H9 (cell line): ENCODE measurements around the gene CDC26. TPM values are rescaled to one million over a fixed set of nuclear protein-coding genes. Genes with fewer than 3 reads are reported as not detected.

Experiments used
- DNase-seq: peaks from one replicate; pipeline ENCODE4 v3.0.0-alpha.2; 2017
- H2AFZ ChIP-seq: one replicate; pipeline ENCODE4 v1.6.1; 2013; ENCODE audit warnings: mild to moderate bottlenecking, low read length, control low read depth, moderate library complexity
- H2AK5ac ChIP-seq: 2 replicates; pipeline ENCODE4 v1.6.1; 2013; ENCODE audit warnings: low read length, control low read depth, mixed read lengths; ENCODE audit not compliant: insufficient read length
- H2BK120ac ChIP-seq: one replicate; pipeline ENCODE4 v1.6.1; 2013; ENCODE audit warnings: low read depth, mild to moderate bottlenecking, low read length, control low read depth, inconsistent platforms; ENCODE audit not compliant: poor library complexity, severe bottlenecking
- H2BK12ac ChIP-seq: 2 replicates; pipeline ENCODE4 v1.6.1; 2013; ENCODE audit warnings: low read length, control low read depth, mixed read lengths, low read depth; ENCODE audit not compliant: insufficient read length
- H2BK15ac ChIP-seq: 2 replicates; pipeline ENCODE4 v1.6.1; 2013; ENCODE audit warnings: low read depth, low read length, control low read depth
- H2BK20ac ChIP-seq: one replicate; pipeline ENCODE4 v1.6.1; 2013; ENCODE audit warnings: low read depth, mild to moderate bottlenecking, low read length, control low read depth, inconsistent platforms; ENCODE audit not compliant: poor library complexity, severe bottlenecking
- H2BK5ac ChIP-seq: 2 replicates; pipeline ENCODE4 v1.6.1; 2013; ENCODE audit warnings: low read length, control low read depth, mixed read lengths; ENCODE audit not compliant: insufficient read length
- H3K14ac ChIP-seq: 2 replicates; pipeline ENCODE4 v1.6.1; 2013; ENCODE audit warnings: low read length, control low read depth; ENCODE audit not compliant: insufficient read depth
- H3K18ac ChIP-seq: 2 replicates; pipeline ENCODE4 v1.6.1; 2013; ENCODE audit warnings: low read depth, mild to moderate bottlenecking, mixed read lengths, low read length, control low read depth; ENCODE audit not compliant: insufficient read length
- H3K23ac ChIP-seq: 2 replicates; pipeline ENCODE4 v1.6.1; 2013; ENCODE audit warnings: low read length, control low read depth, mixed read lengths, low read depth; ENCODE audit not compliant: insufficient read length
- H3K23me2 ChIP-seq: 2 replicates; pipeline ENCODE4 v1.6.1; 2013; ENCODE audit warnings: low read depth, mild to moderate bottlenecking, mixed read lengths, low read length, control low read depth; ENCODE audit not compliant: insufficient read length, poor library complexity, severe bottlenecking
- H3K27ac ChIP-seq: 2 replicates; pipeline ENCODE4 v1.5.1; 2013; ENCODE audit warnings: low read length, control low read depth, mixed read lengths, low read depth; ENCODE audit not compliant: insufficient read length
- H3K27me3 ChIP-seq: 2 replicates; pipeline ENCODE4 v1.6.1; 2013; ENCODE audit warnings: low read length, control low read depth, inconsistent platforms; ENCODE audit not compliant: insufficient read depth
- H3K4ac ChIP-seq: 2 replicates; pipeline ENCODE4 v1.6.1; 2013; ENCODE audit warnings: low read depth, mild to moderate bottlenecking, control low read depth, inconsistent platforms, low read length, moderate library complexity
- H3K4me1 ChIP-seq: 2 replicates; pipeline ENCODE4 v1.6.1; 2013; ENCODE audit warnings: low read length, control low read depth, inconsistent platforms; ENCODE audit not compliant: insufficient read depth
- H3K4me2 ChIP-seq: 2 replicates; pipeline ENCODE4 v1.6.1; 2013; ENCODE audit warnings: low read length, control low read depth, mixed read lengths; ENCODE audit not compliant: insufficient read length, insufficient read depth
- H3K56ac ChIP-seq: 2 replicates; pipeline ENCODE4 v1.6.1; 2013; ENCODE audit warnings: low read depth, mild to moderate bottlenecking, mixed read lengths, low read length, control low read depth; ENCODE audit not compliant: insufficient read length
- H3K79me1 ChIP-seq: 2 replicates; pipeline ENCODE4 v1.6.1; 2013; ENCODE audit warnings: low read depth, mild to moderate bottlenecking, moderate library complexity, low read length, control low read depth, inconsistent platforms; ENCODE audit not compliant: insufficient read depth, poor library complexity, severe bottlenecking
- H3K79me2 ChIP-seq: 2 replicates; pipeline ENCODE4 v1.6.1; 2013; ENCODE audit warnings: low read length, control low read depth, inconsistent platforms; ENCODE audit not compliant: insufficient read depth
- H3K9ac ChIP-seq: 2 replicates; pipeline ENCODE4 v1.6.1; 2013; ENCODE audit warnings: low read length, control low read depth, mixed read lengths; ENCODE audit not compliant: insufficient read length; ENCODE audit errors: extremely low read depth
- H3K9me3 ChIP-seq: one replicate; pipeline ENCODE4 v1.6.1; 2013; ENCODE audit warnings: low read depth, low read length, inconsistent platforms; ENCODE audit not compliant: control insufficient read depth
- H3T11ph ChIP-seq: one replicate; pipeline ENCODE4 v1.6.1; 2013; ENCODE audit warnings: mild to moderate bottlenecking, low read length, control low read depth, inconsistent platforms
- H4K20me1 ChIP-seq: one replicate; pipeline ENCODE4 v1.6.1; 2013; ENCODE audit not compliant: control insufficient read depth, insufficient read length, insufficient read depth
- H4K5ac ChIP-seq: 2 replicates; pipeline ENCODE4 v1.6.1; 2013; ENCODE audit warnings: low read depth, mild to moderate bottlenecking, mixed read lengths, low read length, control low read depth; ENCODE audit not compliant: insufficient read length
- H4K8ac ChIP-seq: replicated peaks from 2 replicates; pipeline ENCODE4 v1.6.1; 2013; ENCODE audit warnings: low read length, control low read depth, mixed read lengths, low read depth; ENCODE audit not compliant: insufficient read length
- H4K91ac ChIP-seq: 2 replicates; pipeline ENCODE4 v1.6.1; 2013; ENCODE audit warnings: low read depth, mild to moderate bottlenecking, moderate library complexity, mixed read lengths, low read length, control low read depth; ENCODE audit not compliant: insufficient read length
- H3K27ac Mint-ChIP-seq, 3 experiments: 2 replicates in 2 of 3; 3 replicates in 1 of 3; pipeline ENCODE4 v1.8.0; 2020 to 2021; ENCODE audit warnings: mixed read lengths in 3 of 3, mild to moderate bottlenecking in 1 of 3, moderate library complexity in 1 of 3
- H3K27me3 Mint-ChIP-seq: 2 replicates; pipeline ENCODE4 v1.8.0; 2021; ENCODE audit warnings: low read depth, mild to moderate bottlenecking, moderate library complexity, mixed read lengths
- H3K36me3 Mint-ChIP-seq, 3 experiments: 2 replicates in 2 of 3; 3 replicates in 1 of 3; pipeline ENCODE4 v1.8.0; 2020 to 2021; ENCODE audit warnings: low read depth in 3 of 3, mixed read lengths in 3 of 3; ENCODE audit not compliant: insufficient read depth in 1 of 3
- H3K4me1 Mint-ChIP-seq, 2 experiments: 2 replicates each; pipeline ENCODE4 v1.8.0; 2020; ENCODE audit warnings: mixed read lengths in 2 of 2
- H3K4me3 Mint-ChIP-seq, 2 experiments: 2 replicates in 1 of 2; 3 replicates in 1 of 2; pipeline ENCODE4 v1.8.0; 2020 to 2021; ENCODE audit warnings: mild to moderate bottlenecking in 2 of 2, mixed read lengths in 2 of 2, moderate library complexity in 1 of 2
- H3K9me3 Mint-ChIP-seq, 2 experiments: 2 replicates in 1 of 2; 3 replicates in 1 of 2; pipeline ENCODE4 v1.8.0; 2020; ENCODE audit warnings: mild to moderate bottlenecking in 2 of 2, mixed read lengths in 2 of 2, moderate library complexity in 1 of 2
- CTCF ChIP-seq: fragments of 200-600 bp; sonication (generic); conservative IDR thresholded peaks from 3 replicates; pipeline ENCODE4 v1.8.0; 2021; ENCODE audit warnings: antibody characterized with exemption, mild to moderate bottlenecking
- WGBS: extraction: QIAGEN DNeasy Blood & Tissue Kit; methylation state at CpG from one replicate; pipeline ENCODE4 v1.1.7; 2013; ENCODE audit warnings: missing lambda C conversion rate, low lambda C conversion rate, mixed read lengths; ENCODE audit not compliant: insufficient read length; ENCODE audit errors: extremely low coverage; 5-methylcytosine and 5-hydroxymethylcytosine counted together
- total RNA-seq: library from RNA; stranded (reverse); gene quantifications from 2 replicates; pipeline ENCODE4 v1.2.1, GENCODE V29; 2021

Gene CDC26
- total RNA-seq, 1 experiment from 2014 or later, result 38.6 TPM

GRCh38 chr9:113298311-113298710 lies 22.9 kb upstream of the CDC26 start:
- Histone ChIP-seq H3K23me2 (no peaks in the 10 kb centered on the region), H2BK20ac (no peak overlapping the region), H4K91ac (no peak overlapping the region), H3K79me1 (no peaks in the 10 kb centered on the region), H3K27me3 (no peaks in the 10 kb centered on the region), H2BK120ac (no peak overlapping the region), H3K79me2 (no peaks in the 10 kb centered on the region), H3K9me3 (no peaks in the 10 kb centered on the region), H3K4me1 (no peaks in the 10 kb centered on the region), H3K4me2 (no peak overlapping the region), H2BK15ac (no peak overlapping the region), H4K20me1 (no peaks in the 10 kb centered on the region), H3T11ph (no peak overlapping the region), H3K14ac (no peak overlapping the region), H4K8ac (no peak overlapping the region), H3K9ac (no peak overlapping the region), H3K4ac (no peak overlapping the region), H3K56ac (no peak overlapping the region), H3K27ac (no peak overlapping the region), H3K23ac (no peak overlapping the region), H2BK5ac (no peak overlapping the region), H2BK12ac (no peak overlapping the region), H2AFZ (no peak overlapping the region), H2AK5ac (no peak overlapping the region), H3K18ac (no peak overlapping the region), H4K5ac (no peak overlapping the region)
- no CpG with 5 or more reads among the region's 8 CpGs for WGBS
- TF ChIP-seq CTCF, result no peak
- no peaks in the 10 kb centered on the region; the same call in none of the 2 replicates for H3K27me3 Mint-ChIP-seq
- H3K4me1 Mint-ChIP-seq, result peaks cover 11 to 14% of the 10 kb centered on the region in 2 experiments
- peaks cover 0 to 2% (median 0%) of the 10 kb centered on the region in 3 experiments; a peak in 2 of 7 replicates for H3K36me3 Mint-ChIP-seq
- no peak for DNase-seq
- no peak overlapping the region for H3K4me3 Mint-ChIP-seq
- peak overlapping the region in 1 of 3 experiments; percentile 59; a peak in 1 of 7 replicates for H3K27ac Mint-ChIP-seq
- no peaks in the 10 kb centered on the region for H3K9me3 Mint-ChIP-seq
